NT2/D1 (cell line): ENCODE data around the gene METTL22.

ENCODE experiments used
- YY1 ChIP-seq: IDR thresholded peaks from 2 replicates; pipeline ENCODE4 v1.6.1; 2011; ENCODE audit not compliant: insufficient read length, insufficient read depth
- ZNF274 ChIP-seq: IDR thresholded peaks from 2 replicates; pipeline ENCODE4 v1.6.1; 2011; ENCODE audit warnings: mild to moderate bottlenecking, low read depth, low read length

DNA sequence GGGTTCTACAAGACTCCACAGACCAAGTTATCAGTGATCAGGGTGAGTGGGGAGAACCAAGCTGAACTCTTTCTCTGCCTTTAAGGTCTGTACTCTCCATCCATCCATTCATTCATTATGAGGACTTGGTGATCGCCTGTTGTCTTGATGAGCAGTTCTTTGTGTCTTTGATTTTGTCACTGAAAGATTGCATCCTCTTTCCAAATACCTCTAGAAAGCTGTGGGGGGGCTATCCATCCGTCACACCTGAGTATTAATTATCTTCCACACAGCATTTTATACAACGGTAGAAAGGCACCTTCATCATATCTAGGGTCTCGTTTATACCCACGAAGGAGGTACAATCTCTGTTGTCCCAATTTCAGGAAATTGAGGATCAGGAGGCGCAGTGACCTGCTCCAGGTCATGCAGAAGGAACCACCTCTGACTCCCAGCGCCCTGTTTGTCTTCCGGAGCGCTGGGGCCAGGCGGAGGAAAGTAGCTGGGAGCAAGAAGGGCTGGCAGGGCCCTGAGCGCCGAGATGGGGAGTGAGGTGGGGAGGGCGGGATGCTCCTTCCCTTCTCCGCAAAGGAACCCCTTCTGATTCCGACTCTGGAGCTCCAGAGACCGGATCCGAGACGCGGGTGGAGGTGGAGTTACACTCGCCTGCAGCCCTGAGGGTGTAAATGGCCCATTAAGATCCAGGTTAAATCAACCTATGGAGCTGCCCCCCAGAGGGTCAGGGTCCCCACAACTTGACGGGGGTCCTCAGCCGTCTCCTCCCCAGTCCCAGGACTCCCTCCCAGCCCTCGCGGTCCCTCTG is 52.3 kb downstream of the METTL22 start:
- no peak for TF ChIP-seq YY1
- no peak for TF ChIP-seq ZNF274
